Stimulated activated effector memory CD8-positive, alpha-beta T cell treated with anti-CD3 and anti-CD28 coated beads, Interleukin-12 subunit alpha, Interleukin-12 subunit beta, amount 100 ng/mL, for 72 hours (primary cell): ENCODE data around the gene NIPBL.

Source experiments
- ATAC-seq: fragments of 150-1000 bp; cut with Tn5 transposase; 2 replicates; pipeline ENCODE4 v1.10.0; 2021
- DNase-seq, 2 donors: peaks; one replicate each; pipeline ENCODE4 v3.0.0; 2021 to 2022; ENCODE audit warnings: low spot score in 2 of 2
- H3K27ac Mint-ChIP-seq: one replicate; pipeline ENCODE4 v1.8.0; 2022; ENCODE audit warnings: mild to moderate bottlenecking, mixed read lengths
- H3K36me3 Mint-ChIP-seq: one replicate; pipeline ENCODE4 v1.8.0; 2022; ENCODE audit warnings: mild to moderate bottlenecking, mixed read lengths
- H3K4me1 Mint-ChIP-seq: one replicate; pipeline ENCODE4 v1.8.0; 2022; ENCODE audit warnings: mixed read lengths
- H3K4me3 Mint-ChIP-seq: one replicate; pipeline ENCODE4 v1.8.0; 2022; ENCODE audit warnings: mild to moderate bottlenecking, mixed read lengths
- H3K9me3 Mint-ChIP-seq: one replicate; pipeline ENCODE4 v1.8.0; 2022; ENCODE audit warnings: mixed read lengths

Gene NIPBL

DNA sequence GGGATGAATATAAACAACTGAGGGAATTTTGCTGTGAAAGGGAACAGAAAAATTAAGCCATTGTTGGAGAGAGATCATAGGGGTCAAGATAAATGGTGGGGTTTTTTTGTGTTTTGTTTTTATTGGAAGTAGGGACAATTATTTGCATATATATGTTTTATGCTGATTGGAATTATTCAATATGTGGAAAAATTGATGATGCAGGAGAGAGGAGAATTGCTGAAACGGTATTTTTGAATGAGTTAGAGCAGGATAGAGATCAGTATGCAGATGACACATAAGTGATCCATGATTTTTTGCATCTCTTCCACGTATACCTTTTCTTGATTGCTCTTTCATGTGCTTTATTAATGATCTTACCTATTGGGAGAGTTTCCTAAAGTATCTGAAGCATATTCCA, 67.5 kb downstream of the NIPBL start:
- DNase-seq = no peak
- ATAC-seq = no peak
- Mint-ChIP-seq H3K9me3 (no peaks in the 10 kb centered on the region), H3K36me3 (peaks cover 6% of the 10 kb centered on the region), H3K4me1 (peaks cover 25% of the 10 kb centered on the region), H3K4me3 (no peak overlapping the region), H3K27ac (no peak overlapping the region)

- Mint-ChIP-seq H3K4me3 (no peak overlapping the region), H3K36me3 (peaks cover 6% of the 10 kb centered on the region), H3K9me3 (no peaks in the 10 kb centered on the region), H3K4me1 (peaks cover 25% of the 10 kb centered on the region), H3K27ac (no peak overlapping the region)
- no peak for DNase-seq
- ATAC-seq = no peak
Measured at GRCh38 chr5:36944607-36945225, 68.1 kb downstream of the NIPBL start.

DNA sequence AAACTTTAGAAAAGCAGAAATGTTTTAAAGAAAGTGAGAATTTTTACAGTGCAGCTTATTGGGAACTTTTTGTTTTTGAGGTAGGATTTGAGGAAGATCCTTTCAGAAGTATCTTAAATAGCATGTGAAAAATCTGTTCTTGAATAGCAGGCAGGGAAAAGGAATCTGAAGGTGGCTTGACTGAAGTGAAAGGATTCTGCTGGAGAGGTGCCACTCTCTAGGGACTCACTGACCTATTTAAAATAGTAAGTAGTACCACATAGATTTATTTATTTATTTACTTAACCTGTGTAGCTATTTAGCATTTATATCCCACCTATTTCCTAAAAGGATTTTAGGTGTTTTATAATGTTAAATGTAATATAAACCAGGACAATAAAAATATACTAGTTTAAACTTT, 69.1 kb downstream of the NIPBL start:
- Mint-ChIP-seq H3K9me3 (no peaks in the 10 kb centered on the region), H3K4me1 (peaks cover 25% of the 10 kb centered on the region), H3K36me3 (peaks cover 6% of the 10 kb centered on the region), H3K27ac (no peak overlapping the region), H3K4me3 (no peak overlapping the region)
- ATAC-seq (no peak), DNase-seq (no peak)

GRCh38 chr5:36946101-36946500, 69.5 kb downstream of the NIPBL start:
- peaks cover 29% of the 10 kb centered on the region for H3K4me1 Mint-ChIP-seq
- H3K36me3 Mint-ChIP-seq = peaks cover 6% of the 10 kb centered on the region
- H3K27ac Mint-ChIP-seq = no peak overlapping the region
- ATAC-seq (no peak), DNase-seq (no peak)
- no peaks in the 10 kb centered on the region for H3K9me3 Mint-ChIP-seq
- H3K4me3 Mint-ChIP-seq = no peak overlapping the region

DNA sequence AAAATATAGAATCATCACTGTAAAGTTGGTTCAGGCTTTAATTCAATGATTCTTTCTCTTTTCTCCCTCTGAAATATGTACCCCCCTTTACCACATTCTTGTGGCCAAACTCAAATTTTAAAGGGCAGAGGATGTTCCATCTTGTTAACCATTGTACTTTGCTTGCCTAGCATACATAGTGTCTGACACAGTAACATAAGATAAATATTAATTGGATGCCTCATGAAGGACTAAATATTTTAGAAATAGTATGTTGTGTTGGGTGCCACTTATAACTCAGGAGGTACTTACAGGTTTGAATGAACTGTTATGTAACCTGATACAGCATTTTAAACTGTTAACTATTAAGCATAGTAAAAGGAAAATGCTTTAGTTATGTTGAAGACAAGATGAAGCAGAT, 71.5 kb downstream of the NIPBL start:
- Mint-ChIP-seq H3K27ac (no peak overlapping the region), H3K4me1 (peaks cover 38% of the 10 kb centered on the region), H3K36me3 (peaks cover 6% of the 10 kb centered on the region), H3K9me3 (no peaks in the 10 kb centered on the region), H3K4me3 (no peak overlapping the region)
- no peak for DNase-seq
- ATAC-seq = no peak

DNA sequence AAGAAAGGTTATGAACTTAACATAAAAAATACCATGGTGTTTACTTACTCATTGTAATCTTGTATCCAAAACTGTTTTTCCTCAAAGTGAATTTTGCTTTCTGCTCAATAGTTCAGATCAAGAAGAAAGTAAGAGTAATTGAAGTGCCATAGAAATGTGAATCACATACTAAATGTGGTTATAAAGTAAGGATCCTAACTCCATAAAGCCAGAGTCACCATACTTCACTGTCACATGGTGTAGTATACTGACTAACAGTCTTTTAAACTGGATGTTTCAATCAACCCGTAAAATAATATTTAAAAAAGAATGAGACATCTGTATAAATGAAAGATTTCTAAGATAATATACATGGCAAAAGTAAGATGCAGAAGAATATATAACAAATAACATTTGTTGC, 72.1 kb downstream of the NIPBL start:
- no peaks in the 10 kb centered on the region for H3K9me3 Mint-ChIP-seq
- no peak for ATAC-seq
- peaks cover 1% of the 10 kb centered on the region for H3K36me3 Mint-ChIP-seq
- DNase-seq = no peak
- H3K4me3 Mint-ChIP-seq = no peak overlapping the region
- no peak overlapping the region for H3K27ac Mint-ChIP-seq
- peaks cover 34% of the 10 kb centered on the region for H3K4me1 Mint-ChIP-seq

DNA sequence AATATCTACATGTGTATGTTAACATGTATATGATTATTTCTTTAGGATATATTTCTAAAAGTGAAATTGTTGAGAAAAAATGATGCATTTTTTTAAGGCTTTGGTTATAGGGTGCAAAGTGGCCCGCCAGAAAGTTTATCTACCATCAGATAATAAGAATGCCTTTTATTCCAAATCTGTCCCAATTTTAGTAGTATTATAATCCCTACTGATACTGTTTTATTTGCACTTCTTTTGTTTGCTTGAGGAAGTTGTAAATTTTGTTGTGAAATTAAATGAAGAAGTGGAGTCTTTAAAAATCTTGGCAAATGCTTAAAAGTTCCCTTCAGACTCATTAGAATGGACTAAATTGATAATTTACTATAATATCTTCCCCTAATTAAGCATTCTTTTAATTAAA, 73.0 kb downstream of the NIPBL start:
- H3K27ac Mint-ChIP-seq = no peak overlapping the region
- ATAC-seq (no peak), DNase-seq (no peak)
- H3K36me3 Mint-ChIP-seq = peaks cover 7% of the 10 kb centered on the region
- no peaks in the 10 kb centered on the region for H3K9me3 Mint-ChIP-seq
- H3K4me3 Mint-ChIP-seq = no peak overlapping the region
- H3K4me1 Mint-ChIP-seq = peaks cover 28% of the 10 kb centered on the region

DNA sequence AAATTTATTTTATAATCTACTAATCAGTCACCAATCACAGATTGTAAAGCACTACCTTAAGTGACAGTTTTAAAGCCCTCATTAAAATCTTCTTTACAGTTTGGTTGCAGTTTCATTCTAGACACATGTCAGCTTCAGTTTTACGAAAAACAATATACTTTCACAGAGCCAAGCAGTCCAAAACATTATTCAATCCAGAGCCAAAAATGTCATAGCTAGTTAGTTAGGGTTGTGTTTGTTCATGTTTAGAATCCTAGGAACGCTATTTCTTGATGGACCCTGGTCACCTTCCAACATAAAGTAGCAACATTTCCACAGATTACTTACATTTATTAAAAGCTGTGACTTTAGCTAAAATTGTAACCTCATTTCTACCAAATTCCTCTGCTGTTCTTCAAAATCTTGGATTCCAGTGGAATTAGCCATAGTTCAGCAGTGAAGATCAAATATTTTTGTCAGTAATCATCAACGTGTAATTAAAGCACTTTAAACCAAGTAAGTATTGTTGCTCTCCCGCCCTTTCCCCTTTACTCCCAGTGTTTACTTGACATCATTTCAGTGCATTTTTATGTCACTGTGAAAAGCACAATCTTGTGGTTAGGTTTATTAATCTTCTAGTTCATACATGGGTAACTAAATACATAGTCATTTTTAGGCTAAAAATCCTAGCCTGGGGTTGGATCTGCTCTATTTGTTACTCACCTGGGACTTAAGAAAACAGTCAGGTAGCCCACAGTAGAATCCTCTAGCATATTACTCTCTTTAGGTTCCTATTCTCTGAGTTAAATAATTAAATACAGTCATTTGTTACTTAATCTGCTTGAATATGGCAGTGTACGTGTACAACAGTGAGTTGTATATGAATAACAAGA, 74.3 kb downstream of the NIPBL start:
- Mint-ChIP-seq H3K9me3 (no peaks in the 10 kb centered on the region), H3K27ac (peak overlapping the region; percentile 10), H3K4me3 (no peak overlapping the region), H3K36me3 (peaks cover 12% of the 10 kb centered on the region), H3K4me1 (peaks cover 28% of the 10 kb centered on the region)
- ATAC-seq (no peak), DNase-seq (no peak)

- Mint-ChIP-seq H3K4me1 (peaks cover 21% of the 10 kb centered on the region), H3K9me3 (no peaks in the 10 kb centered on the region), H3K4me3 (no peak overlapping the region), H3K36me3 (peaks cover 34% of the 10 kb centered on the region), H3K27ac (no peak overlapping the region)
- ATAC-seq (no peak), DNase-seq (no peak)
Measured at GRCh38 chr5:36953043-36953442, 76.5 kb downstream of the NIPBL start.

DNA sequence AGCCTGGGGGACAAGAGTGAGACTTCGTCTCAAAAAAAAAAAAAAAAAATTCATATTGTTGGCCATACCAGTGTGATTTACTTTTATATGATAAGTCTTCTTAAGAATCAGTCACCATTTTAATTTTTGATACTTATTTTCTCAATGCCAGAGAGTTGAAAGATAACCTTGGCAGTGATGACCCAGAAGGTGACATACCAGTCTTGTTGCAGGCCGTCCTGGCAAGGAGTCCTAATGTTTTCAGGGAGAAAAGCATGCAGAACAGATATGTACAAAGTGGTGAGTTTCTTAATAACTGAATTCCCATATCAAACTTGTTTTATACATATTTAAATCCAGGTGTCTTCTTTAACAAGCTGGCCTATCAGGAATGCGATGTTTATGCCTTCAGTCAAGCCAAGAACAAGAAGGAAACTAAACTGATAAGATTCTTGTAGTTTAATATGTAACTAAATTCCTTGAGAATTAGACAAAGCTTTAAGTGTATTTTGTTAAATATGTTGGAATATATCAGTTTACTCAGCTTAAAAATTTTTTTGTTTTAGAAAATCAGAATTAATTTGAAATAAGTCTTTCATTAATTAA, 81.5 kb downstream of the NIPBL start:
- H3K4me3 Mint-ChIP-seq = no peak overlapping the region
- ATAC-seq = no peak
- no peaks in the 10 kb centered on the region for H3K9me3 Mint-ChIP-seq
- peaks cover 84% of the 10 kb centered on the region for H3K36me3 Mint-ChIP-seq
- peaks cover 6% of the 10 kb centered on the region for H3K4me1 Mint-ChIP-seq
- H3K27ac Mint-ChIP-seq = no peak overlapping the region
- DNase-seq = no peak

DNA sequence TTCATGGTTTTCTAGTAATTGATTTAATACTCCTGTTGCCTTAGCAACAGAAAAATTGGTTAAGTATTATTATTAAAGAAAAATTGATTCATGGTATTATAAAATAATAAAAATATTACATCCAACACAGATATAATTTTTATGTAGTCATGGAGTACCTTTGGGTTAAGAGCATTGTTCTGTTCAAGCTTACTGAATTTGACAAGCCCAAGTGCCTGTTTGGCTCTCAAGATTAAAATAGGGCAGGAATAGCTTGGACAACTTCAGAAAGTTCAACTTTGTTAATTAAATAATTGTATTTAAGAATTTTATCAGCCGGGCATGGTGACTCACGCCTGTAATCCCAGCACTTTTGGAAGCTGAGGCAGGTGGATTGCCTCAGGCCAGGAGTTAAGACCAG, 82.0 kb downstream of the NIPBL start:
- Mint-ChIP-seq H3K9me3 (no peaks in the 10 kb centered on the region), H3K36me3 (peaks cover 89% of the 10 kb centered on the region), H3K4me1 (peaks cover 5% of the 10 kb centered on the region), H3K27ac (no peak overlapping the region), H3K4me3 (no peak overlapping the region)
- DNase-seq = no peak
- ATAC-seq = no peak

GRCh38 chr5:36965179-36965578, 88.6 kb downstream of the NIPBL start:
- H3K9me3 Mint-ChIP-seq = peaks cover 3% of the 10 kb centered on the region
- DNase-seq (no peak), ATAC-seq (no peak)
- H3K4me3 Mint-ChIP-seq = no peak overlapping the region
- no peaks in the 10 kb centered on the region for H3K4me1 Mint-ChIP-seq
- H3K36me3 Mint-ChIP-seq = peaks cover 93% of the 10 kb centered on the region
- no peak overlapping the region for H3K27ac Mint-ChIP-seq

DNA sequence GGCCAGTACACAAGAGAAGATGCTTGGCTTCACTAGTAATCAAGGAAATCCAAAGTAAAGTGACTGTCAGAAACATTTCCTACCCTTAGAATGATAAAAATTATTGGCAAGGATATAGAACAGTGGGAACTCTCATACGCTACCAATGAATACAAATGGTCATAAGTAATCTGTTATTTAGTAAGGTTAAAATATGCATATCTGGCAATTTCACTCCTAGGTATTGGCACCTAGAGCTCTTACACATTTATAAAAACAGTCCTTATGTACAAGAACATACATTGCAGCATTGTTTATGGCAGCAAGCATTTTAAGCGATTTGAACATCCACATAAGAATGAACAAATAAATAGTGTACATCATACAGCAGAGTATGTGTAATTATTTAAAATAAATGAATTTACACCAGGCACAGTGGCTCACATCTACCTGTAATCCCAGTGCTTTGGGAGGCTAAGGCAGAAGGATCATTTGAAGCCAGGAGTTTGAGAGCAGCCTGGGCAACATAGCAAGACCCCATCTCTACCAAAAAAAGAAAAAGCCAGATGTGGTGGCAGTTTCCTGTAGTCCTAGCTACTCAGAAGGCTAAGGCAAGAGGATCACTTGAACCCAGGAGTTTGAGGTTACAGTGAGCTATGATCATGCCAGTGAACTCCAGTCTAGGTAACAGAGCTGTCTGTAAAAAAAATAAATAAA, 93.3 kb downstream of the NIPBL start:
- H3K4me1 Mint-ChIP-seq = no peaks in the 10 kb centered on the region
- peaks cover 87% of the 10 kb centered on the region for H3K36me3 Mint-ChIP-seq
- H3K9me3 Mint-ChIP-seq = no peaks in the 10 kb centered on the region
- DNase-seq = no peak
- H3K4me3 Mint-ChIP-seq = no peak overlapping the region
- no peak overlapping the region for H3K27ac Mint-ChIP-seq
- no peak for ATAC-seq

DNA sequence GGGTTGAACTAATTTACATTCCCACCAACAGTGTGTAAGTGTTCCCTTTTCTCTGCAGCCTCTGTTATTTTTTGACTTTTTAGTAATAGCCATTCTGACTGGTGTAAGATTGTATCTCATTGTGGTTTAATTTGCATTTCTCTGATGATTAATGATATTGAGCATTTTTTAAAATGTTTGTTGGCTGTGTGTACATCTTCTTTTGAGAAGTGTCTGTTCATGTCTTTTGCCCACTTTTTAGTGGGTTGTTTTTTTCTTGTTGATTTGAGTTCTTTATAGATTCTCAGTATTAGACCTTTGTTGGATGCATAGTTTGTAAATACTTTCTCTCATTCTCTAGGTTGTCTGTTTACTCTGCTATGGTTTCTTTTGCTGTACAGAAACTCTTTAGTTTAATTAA, 101.6 kb downstream of the NIPBL start:
- Mint-ChIP-seq H3K4me1 (peaks cover 26% of the 10 kb centered on the region), H3K36me3 (peaks cover 56% of the 10 kb centered on the region)

DNA sequence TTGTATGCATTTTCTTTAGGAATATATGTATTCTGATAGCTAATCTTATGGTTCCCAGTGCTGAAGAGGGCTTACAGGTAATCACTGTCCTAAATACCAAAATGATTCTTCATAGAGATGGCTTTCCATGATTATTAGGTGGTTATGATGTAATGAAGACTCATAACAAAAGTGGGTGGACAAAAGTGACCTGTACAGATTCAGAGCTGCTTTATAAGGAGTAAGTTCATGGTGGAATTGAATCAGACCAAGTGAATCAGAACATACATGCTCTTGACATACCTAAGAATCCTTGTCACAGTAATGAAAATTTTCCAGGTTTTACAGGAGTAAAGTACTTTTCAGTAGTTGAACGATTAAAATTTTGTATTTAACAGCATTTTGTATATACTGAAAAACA, 105.6 kb downstream of the NIPBL start:
- no peak for ATAC-seq
- Mint-ChIP-seq H3K27ac (no peak overlapping the region), H3K4me3 (no peak overlapping the region), H3K4me1 (peaks cover 34% of the 10 kb centered on the region), H3K36me3 (peaks cover 47% of the 10 kb centered on the region), H3K9me3 (peaks cover 8% of the 10 kb centered on the region)
- DNase-seq = no peak

More for the DNA sequence above, 101.6 kb downstream of the NIPBL start:
- peaks cover 5% of the 10 kb centered on the region for H3K9me3 Mint-ChIP-seq
- no peak for ATAC-seq
- no peak for DNase-seq
- H3K27ac Mint-ChIP-seq = peak overlapping the region; percentile 18
- H3K4me3 Mint-ChIP-seq = no peak overlapping the region
